ENCODE data around the gene SSH2. TPM values are rescaled to one million over a fixed set of nuclear protein-coding genes. Genes with fewer than 3 reads are reported as not detected.

Gene SSH2
- total and polyA plus RNA-seq, 2 of the 13 experiments (the other 11 are each of a cell fraction or from before 2014, with no cell fraction given): 6.0 to 6.4 TPM

DNA sequence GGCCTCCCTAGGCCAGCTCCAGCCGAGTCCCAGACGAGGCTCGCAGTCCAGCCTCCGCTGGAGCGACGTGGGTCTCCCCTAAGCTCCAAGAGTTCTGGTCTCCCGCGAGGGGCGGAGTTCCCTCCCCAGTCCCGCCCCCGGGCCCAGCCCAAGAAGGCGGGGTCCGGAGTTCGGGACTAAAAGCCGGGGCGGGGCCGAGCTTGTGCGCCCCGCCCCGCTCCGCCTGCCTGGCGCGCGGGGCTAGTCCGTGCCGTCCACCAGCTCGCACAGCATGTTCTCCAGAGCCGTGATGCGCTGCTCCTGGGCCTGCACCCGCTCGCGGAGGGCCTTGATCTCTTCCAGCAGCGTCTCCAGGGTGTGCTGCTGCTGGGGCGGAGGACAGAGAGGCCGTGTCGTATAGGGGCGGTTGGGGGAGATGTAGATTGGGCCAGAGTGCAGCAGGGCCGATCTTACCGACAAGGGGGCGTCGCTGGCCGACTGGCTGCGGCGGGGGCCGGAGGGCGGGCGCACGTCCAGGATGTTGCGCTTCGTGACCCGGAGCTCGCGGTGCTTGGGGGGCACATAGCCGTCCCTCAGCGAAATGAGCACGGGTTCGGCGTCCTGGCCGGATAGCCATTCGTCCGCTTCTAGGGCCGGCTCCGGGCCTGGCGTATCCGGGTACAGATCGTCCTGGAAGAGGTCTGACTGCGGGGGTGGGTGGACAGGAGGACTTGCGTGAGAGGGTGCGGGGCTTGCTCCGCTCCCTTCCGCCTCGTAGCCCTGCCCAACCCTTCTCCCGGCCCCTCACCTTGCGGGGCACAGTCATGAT, 314.3 kb downstream of the SSH2 start (continued):
- TF ChIP-seq, protein P1, sequence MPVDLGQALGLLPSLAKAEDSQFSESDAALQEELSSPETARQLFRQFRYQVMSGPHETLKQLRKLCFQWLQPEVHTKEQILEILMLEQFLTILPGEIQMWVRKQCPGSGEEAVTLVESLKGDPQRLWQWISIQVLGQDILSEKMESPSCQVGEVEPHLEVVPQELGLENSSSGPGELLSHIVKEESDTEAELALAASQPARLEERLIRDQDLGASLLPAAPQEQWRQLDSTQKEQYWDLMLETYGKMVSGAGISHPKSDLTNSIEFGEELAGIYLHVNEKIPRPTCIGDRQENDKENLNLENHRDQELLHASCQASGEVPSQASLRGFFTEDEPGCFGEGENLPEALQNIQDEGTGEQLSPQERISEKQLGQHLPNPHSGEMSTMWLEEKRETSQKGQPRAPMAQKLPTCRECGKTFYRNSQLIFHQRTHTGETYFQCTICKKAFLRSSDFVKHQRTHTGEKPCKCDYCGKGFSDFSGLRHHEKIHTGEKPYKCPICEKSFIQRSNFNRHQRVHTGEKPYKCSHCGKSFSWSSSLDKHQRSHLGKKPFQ (CRISPR knock-in tag; IDR thresholded peaks at IDR 0.05; ENCODE audit: insufficient replicate concordance): no peak
- TF ChIP-seq ZNF430 (CRISPR knock-in tag; IDR thresholded peaks at IDR 0.05) (peak; percentile 31; the same call in 1 of the 2 replicates), SRF (IDR thresholded peaks at IDR 0.05; ENCODE audit: low read depth, low read length) (no peak), TBX3 (IDR thresholded peaks at IDR 0.05; ENCODE audit: borderline replicate concordance) (no peak), POLR2AphosphoS5 (IDR thresholded peaks at IDR 0.05; ENCODE audit: low read depth, low read length) (no peak), ZFP90 (CRISPR knock-in tag; IDR thresholded peaks at IDR 0.05; ENCODE audit: borderline replicate concordance) (no peak), GTF2F1 (IDR thresholded peaks at IDR 0.05; ENCODE audit: low read length) (no peak), SMAD9 (CRISPR knock-in tag; IDR thresholded peaks at IDR 0.05) (no peak), TAF1 (CRISPR knock-in tag; IDR thresholded peaks at IDR 0.05) (peak; percentile 47; the same call in 1 of the 2 replicates), U2AF2 (IDR thresholded peaks at IDR 0.05; ENCODE audit: low read depth, low read length) (no peak), ATF4 (CRISPR knock-in tag; IDR thresholded peaks at IDR 0.05) (no peak), ZMAT5 (CRISPR knock-in tag; IDR thresholded peaks at IDR 0.05; ENCODE audit: borderline replicate concordance, low read depth) (no peak), ZNF484 (CRISPR knock-in tag; IDR thresholded peaks at IDR 0.05; ENCODE audit: borderline replicate concordance, low read depth) (no peak), ATM (IDR thresholded peaks at IDR 0.05; ENCODE audit: borderline replicate concordance) (no peak), ZNF343 (CRISPR knock-in tag; IDR thresholded peaks at IDR 0.05) (no peak), SRSF1 (optimal IDR thresholded peaks at IDR 0.05; ENCODE audit: low read depth, low read length) (no peak), SKI (IDR thresholded peaks at IDR 0.05; ENCODE audit: partially characterized antibody) (no peak), ZNF446 (CRISPR knock-in tag; IDR thresholded peaks at IDR 0.05) (no peak), SALL1 (CRISPR knock-in tag; IDR thresholded peaks at IDR 0.05) (peak; percentile 59), TBP (CRISPR knock-in tag; IDR thresholded peaks at IDR 0.05) (no peak), ZNF180 (CRISPR knock-in tag; IDR thresholded peaks at IDR 0.05; ENCODE audit: borderline replicate concordance, low read depth) (no peak), HDAC1 (CRISPR knock-in tag; IDR thresholded peaks at IDR 0.05) (peak; percentile 70), ZNF225 (CRISPR knock-in tag; IDR thresholded peaks at IDR 0.05) (no peak)
- TF ChIP-seq, protein P2, sequence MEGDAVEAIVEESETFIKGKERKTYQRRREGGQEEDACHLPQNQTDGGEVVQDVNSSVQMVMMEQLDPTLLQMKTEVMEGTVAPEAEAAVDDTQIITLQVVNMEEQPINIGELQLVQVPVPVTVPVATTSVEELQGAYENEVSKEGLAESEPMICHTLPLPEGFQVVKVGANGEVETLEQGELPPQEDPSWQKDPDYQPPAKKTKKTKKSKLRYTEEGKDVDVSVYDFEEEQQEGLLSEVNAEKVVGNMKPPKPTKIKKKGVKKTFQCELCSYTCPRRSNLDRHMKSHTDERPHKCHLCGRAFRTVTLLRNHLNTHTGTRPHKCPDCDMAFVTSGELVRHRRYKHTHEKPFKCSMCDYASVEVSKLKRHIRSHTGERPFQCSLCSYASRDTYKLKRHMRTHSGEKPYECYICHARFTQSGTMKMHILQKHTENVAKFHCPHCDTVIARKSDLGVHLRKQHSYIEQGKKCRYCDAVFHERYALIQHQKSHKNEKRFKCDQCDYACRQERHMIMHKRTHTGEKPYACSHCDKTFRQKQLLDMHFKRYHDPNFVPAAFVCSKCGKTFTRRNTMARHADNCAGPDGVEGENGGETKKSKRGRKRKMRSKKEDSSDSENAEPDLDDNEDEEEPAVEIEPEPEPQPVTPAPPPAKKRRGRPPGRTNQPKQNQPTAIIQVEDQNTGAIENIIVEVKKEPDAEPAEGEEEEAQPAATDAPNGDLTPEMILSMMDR (CRISPR knock-in tag; IDR thresholded peaks at IDR 0.05): no peak; the same call in 1 of the 2 replicates

Measured in HepG2 (cell line).